Cardiac septum (tissue), 1 donor: ENCODE measurements around the gene COBL. TPM values are rescaled to one million over a fixed set of nuclear protein-coding genes. Genes with fewer than 3 reads are reported as not detected.
"Not testable (repeated sequence)": the region's sequence is repeated elsewhere in the genome, so short reads cannot be mapped to it uniquely, and the experiment has no call there.

ENCODE experiments used
- DNase-seq: peaks from one replicate; pipeline ENCODE4 v3.0.0-alpha.2; 2020; ENCODE audit warnings: low spot score
- intact Hi-C: fragments of 100-400 bp; cut with DNase I; formaldehyde crosslinking; loops from one replicate; pipeline ENCODE4 v1.14.0; 2022
- total RNA-seq: library from RNA; stranded (reverse); fragmentation: NEBNext Ultra II Directional; extraction: Animal tissue kit (Norgen Biotek cat#: 25700); gene quantifications from one replicate; pipeline ENCODE4 v1.2.1, GENCODE V29; 2021
- donor health status: DM: no; HTN: no; CAD: no.

COBL gene
- total RNA-seq, 1 donor from 2014 or later: 109 TPM

DNA sequence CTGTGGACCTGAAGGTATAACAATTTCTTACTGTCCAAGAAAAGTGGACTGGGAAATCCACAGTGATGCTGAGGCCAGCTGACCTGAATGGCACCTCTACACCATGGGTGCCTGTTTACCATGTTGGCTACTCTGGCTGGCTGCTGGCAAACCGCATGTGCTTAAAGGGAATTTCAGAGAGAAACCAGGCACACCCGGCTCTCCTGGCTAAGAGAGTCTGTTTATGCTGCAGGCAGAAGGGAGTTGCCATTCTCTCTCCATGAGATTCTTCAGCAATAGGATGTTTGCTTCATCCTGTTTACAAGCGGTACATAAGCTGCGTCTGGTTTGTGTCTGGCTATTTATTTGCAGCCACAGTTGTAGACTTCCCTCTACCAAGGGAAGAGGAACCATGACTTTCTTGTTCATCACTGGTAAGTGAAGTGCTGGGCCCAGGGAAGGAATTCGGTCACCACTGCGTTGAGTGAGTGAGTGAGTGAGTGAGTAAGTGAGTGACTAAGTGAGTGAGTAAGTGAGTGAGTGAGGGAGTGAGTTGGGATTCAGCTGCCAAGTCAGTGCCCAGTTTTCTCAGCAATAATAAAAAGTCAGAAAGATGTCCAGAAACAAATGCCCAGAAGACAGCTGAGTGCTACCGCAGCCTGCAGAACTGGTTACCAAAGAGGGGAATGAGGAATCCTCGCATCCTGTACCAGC lies 90.4 kb downstream of the COBL start:
- DNase-seq: no peak
- intact Hi-C loops: no loop called here

DNA sequence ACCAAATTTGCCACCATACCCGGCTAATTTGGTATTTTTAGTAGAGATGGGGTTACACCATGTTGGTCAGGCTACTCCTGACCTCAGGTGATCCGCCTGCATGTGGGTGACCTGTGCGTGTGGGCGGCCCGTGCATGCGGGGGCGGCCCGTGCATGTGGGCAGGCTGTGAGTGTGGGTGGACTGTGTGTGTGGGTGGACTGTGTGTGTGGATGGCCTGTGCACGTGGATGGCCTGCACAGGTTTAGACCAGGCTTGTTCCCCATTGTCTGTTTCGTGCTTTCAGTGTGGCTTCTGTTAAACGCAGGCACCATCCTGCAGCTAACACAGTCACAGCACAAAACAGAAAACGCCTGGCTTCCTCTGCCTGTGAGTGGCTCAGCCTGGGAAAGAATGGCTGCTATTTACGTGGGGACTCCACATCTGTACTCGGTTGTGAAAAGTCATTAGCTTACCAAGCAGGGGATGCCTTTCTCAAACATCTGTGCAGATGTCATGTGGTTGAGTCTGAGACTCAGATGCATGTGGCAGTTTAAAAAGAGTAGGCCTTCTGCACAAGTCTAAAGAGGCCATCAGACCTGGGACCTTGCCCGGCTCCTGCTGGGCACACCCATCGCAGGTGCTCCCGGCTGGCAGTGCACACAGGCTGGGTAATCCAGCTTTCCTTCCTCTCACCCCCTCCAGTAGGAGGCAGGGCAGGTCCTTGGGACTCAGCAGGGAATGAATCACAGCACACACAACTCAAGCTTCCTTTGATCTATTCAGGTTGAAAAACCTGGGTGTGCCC lies 91.6 kb downstream of the COBL start:
- intact Hi-C loops: no loop called here
- no peak for DNase-seq

DNA sequence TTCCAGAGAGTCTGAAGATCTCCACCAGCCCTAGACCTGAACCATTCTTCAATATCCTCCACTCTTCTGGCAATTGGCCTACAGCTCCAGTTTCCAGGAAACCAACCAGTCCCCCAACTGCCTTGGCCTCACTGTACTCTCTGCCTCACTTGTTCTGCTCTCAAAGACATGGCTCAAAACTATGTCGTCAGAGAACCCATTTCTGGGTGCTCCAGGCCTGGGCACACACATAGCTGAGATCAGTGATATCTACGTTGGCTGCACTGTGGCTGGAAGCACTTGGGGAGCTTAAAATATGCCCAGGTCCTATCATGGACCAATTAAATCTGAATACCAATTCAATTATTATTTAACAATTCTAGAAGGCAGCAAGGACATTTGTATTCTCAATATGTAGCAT lies 93.1 kb downstream of the COBL start:
- intact Hi-C loops: no loop called here
- no peak for DNase-seq

DNA sequence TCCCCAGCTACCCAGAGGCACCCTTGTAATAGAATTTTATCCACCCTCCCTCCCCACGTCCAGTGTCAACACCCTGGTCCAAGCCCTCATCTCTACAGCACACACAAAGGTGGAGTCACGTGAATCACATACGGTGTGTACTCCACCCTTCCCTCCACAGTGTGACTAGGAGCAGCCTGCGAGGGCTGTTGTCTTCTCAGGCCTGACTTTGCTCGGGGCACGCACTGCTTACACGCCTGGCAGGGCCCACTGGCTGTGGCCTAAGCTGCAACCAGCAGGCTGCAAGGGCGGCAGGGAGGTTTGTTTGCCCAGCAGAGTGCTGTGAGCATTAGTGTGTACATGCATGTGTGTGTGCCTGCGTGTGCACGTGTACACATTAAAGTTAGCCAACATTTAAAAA lies 93.7 kb downstream of the COBL start:
- no peak for DNase-seq

DNA sequence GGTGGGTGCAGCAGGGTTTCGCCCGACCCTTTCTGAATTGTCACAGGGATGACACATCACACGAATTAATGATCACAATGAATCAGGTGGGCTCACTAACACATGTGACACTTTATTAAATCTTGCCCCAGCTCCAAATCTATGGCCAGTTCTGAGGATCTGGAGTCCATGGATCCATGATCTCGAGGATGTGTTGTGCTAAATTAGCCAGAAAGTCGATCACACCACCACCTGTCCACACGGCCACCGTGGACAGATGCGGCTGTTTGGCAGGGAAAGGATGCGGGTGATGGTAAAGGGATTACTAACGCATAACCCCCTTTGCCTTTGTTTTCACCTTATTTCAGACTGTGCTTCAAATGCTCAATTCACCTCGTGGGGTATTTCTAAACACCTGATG lies 96.4 kb downstream of the COBL start:
- no peak for DNase-seq
- intact Hi-C loops: no loop called here

More for the DNA sequence above, 93.7 kb downstream of the COBL start:
- intact Hi-C loops: no loop called here

DNA sequence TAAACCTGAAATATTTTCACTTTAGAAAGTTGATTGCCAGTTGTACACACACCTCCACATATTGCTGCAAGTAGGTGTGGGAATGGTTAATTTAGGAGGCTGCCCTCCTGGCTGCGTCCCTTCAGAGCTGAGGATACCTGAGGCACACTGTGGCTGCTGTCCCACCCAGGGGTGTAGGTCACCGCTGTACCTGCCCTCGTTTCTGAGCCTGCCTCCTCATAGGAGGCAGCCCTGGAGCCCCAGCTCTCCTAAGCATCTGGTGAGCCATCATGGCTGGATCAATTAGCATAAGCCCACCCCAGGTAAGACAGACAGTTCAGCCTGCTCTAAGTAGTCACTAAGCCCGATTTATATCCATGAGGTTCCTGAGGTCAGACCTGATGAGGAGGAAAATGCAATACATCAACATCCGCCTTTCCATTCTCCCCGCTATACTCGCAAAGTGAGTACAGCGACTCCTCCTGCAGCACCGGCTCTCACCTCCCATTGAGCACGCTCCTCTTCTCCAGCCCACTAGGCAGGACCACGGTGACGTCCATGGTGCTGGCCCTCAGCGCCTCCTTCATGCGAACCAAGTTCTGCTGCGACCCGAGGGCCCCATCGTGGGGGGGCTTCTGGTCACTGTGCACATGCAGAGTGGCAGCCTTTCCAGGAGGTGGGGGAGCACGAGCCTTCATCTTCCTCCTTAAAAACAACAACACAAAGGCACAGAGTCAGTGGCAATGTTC lies 97.2 kb downstream of the COBL start:
- intact Hi-C loops: no loop called here
- DNase-seq: no peak

DNA sequence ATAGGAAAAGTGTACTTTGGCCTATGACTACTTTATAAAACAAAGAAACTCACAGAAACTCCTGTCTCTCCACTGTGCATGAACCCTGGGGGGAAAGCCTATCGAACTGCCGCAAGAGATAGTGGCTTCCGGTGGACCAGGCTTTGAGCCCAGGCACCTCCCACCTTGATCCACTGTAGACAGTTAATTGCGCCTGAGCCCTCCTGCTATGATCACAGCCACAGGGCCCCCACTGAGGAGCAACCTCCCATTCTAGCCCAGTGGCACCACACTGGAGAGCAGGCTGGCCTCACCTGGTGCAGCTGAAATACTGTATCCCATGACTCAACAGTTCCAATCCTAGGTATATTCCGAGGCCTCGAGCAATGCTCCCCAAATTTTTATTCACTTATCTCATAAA lies 98.8 kb downstream of the COBL start:
- intact Hi-C loops: no loop called here
- DNase-seq: no peak

DNA sequence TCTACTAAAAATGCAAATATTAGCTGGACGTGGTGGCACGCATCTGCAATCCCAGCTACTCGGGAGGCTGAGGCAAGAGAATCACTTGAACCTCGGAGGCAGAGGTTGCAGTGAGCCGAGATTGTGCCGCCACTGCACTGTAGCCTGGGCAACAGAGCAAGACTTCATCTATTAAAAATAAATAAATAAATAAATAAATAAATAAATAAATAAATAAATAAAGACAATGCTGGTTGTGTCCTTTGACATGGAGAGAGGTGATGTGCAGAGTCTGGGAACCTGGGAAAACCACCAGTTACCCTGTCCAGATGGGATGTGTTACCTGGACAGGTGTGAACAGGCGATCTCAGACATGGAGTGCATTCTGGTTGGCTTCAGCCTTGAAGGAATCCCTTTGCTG lies 102.5 kb downstream of the COBL start:
- intact Hi-C loops: no loop called here
- DNase-seq: no peak

DNA sequence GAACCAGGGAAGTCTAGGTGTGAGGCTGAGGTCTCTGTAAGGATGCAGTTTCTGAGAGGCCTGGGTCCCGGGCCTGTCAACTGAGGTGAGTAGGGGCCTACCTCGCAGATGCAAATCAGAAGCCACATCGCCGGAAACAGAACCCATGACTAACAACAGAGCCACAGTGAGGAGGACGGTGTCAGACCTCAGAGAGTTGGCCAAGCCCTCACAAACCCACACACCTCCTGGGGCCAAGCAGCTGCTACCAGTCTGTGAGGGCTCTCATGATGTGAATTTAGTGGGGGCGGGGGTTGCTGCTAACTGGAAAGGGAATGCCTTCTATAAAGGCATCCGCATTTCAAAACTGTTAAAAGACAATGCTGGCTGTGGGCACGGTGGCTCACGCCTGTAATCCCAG lies 103.0 kb downstream of the COBL start:
- intact Hi-C loops: no loop called here
- DNase-seq: no peak

DNA sequence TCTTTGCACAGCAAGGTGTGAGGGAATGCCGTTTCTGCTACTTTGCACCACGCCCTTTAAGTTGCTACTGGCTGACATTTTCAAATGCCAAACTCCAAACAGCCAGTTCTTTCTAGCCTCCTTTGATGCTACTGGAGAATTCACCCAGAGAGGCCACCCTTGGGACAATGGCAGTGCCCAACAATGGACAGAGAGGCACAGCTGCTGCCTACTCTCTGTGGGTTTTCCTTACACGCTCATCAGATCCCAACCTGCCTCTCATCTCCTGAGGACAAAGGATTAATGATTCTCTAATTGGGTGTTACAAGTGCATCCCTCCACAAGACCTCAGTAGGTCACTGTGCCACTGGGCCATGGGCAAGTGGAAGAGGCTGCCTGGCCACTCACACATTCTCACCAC lies 105.8 kb downstream of the COBL start:
- no peak for DNase-seq
- intact Hi-C loops: no loop called here

DNA sequence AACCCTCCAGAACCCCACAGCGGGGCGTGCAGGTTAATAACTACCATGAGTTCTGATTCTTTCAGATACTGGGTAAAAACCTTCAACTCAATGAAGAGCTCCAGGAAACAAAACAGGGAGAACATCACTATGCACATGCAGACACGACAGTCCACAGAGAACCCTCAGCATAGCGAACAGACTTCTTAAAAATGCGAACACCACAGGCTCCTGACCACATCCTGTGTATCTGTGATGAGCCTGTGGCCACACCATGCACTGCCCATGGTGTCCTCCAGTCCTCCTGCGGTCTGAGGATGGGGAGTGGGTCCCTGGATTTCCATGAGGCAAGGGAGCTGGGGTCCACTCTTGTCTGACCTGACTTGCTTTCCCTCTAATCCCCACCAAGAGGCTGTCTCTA lies 107.2 kb downstream of the COBL start:
- intact Hi-C loops: no loop called here
- no peak for DNase-seq

DNA sequence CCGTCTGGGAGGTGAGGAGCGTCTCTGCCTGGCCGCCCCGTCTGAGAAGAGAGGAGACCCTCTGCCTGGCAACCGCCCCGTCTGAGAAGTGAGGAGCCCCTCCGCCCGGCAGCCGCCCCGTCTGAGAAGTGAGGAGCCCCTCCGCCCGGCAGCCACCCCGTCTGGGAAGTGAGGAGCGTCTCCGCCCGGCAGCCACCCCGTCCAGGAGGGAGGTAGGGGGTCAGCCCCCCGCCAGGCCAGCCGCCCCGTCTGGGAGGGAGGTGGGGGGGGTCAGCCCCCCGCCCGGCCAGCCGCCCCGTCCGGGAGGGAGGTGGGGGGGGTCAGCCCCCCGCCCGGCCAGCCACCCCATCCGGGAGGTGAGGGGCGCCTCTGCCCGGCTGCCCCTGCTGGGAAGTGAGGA lies 108.5 kb downstream of the COBL start:
- intact Hi-C loops: not testable (repeated sequence)

DNA sequence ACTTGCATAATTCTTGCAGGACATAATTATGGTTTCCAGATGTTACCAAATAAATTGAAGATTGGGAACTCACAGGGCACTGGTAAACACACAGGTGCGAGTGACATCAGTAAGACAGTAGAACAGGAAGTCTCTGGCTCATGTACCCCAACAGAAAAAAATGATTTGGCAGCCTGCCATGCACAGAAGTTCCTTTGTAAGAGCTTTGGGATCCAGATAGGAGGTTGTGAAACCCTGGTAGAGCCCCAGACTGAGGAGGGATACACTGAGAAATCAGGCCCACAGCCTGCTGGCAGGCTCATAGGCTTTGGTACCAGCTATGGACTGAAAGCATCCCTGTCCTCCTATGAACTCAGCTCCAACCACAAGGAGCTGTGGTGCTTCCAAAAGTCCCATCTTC lies 118.0 kb downstream of the COBL start:
- intact Hi-C loops: no loop called here
- DNase-seq: no peak

More for the DNA sequence above, 108.5 kb downstream of the COBL start:
- not testable (repeated sequence) for DNase-seq

DNA sequence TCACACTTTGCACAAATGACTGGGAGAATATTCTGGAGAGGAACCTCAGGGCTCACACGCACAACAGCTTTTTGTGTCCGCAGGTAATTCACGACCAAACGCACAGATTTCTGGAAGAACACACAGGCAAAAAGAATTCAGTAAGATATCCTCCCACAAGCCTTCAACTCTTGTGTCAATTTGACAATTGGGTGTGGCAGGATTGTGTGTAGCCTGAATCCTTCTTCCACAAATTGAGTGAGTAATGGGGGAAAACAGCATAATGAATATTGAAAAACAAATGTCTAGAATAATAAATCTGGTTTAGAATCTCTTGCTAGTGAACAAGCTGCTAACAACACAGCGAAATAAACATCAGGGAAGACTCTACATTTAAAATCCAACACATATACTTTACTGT lies 125.6 kb downstream of the COBL start:
- DNase-seq: no peak
- intact Hi-C loops: no loop called here

DNA sequence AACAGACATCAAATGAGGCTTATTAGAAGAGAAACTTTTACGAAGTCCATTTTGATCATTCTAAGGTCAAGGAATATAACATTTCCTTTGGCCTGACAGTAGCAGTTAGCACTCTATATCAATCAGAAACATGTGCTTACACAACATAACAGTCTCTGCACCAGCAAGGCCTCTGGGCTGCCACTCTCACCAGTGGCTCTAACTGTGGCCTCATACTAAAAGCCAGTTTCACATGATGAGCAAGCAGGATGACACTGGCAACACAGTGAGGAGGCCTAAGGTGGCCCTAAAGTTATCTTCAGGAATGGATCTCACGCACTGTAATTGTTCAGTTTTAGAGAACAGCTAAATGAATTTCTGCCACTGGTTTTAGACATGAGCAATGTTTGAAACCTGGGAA lies 126.8 kb downstream of the COBL start:
- intact Hi-C loops: loop anchor here (5.0 kb wide), 3 partner anchors 58 to 168 kb away; no protein-coding TSS in a partner anchor
- no peak for DNase-seq

DNA sequence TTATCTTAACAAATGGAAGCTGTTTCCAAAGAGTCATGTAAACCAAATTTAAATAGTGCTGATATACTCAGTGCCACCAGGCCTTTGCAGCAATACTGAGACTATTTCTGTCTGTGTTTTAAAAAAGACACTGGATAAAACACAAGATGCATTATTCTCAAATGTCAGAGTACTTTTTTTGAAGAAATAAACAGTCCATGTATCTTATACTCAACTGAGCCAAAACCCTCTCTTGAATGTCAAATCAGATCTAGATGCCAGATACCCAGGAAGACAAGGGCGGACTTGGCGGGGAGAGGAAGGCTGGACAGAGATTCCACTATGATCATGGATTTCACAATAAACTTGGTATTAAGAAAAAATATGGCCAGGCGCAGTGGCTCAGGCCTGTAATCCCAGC lies 127.6 kb downstream of the COBL start:
- DNase-seq: no peak
- intact Hi-C loops: loop anchor here (5.0 kb wide), 3 partner anchors 58 to 168 kb away; no protein-coding TSS in a partner anchor

DNA sequence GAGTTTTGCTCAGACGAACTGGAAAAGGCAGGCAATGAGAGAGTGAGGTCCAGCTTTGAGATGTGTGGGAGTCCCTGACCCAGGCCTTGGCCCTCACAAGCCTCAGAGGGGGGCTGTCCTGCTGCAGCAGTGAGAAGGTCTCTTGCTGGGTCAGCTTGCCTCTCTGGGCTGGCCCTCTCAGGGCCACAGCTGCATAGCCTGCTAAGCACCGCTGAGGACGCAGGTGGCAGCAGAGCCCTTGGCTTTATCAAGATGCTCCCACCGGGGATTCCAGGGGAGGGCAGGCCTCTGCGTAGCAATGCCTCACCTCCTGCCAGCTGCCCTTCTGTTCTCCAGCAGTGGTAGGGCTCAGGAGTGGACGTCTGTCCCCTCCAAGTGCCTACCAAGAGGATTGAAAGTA lies 128.7 kb downstream of the COBL start:
- intact Hi-C loops: loop anchor here (5.0 kb wide), 3 partner anchors 59 to 169 kb away; no protein-coding TSS in a partner anchor
- DNase-seq: no peak

DNA sequence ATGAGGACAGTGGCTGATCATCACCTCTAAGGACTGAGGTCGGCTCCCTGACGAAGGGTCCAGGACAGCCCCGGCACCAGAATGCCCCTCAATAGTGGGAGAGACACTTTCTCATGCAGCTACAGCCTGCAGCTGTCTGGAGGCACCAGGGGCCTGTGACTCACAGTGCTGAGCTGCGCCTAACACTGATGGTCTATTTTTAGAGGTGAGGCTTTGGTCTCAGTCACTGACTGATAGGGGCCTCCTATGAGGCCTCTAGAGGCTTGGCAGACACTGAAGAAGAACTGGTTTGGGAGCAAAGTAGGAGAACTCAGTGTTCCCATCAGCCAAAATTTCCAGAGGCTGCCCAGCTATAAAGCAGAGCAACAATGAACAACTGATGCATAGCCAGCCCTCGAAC lies 130.1 kb downstream of the COBL start:
- DNase-seq: no peak
- intact Hi-C loops: loop anchor here (5.0 kb wide), 3 partner anchors 61 to 171 kb away; no protein-coding TSS in a partner anchor

DNA sequence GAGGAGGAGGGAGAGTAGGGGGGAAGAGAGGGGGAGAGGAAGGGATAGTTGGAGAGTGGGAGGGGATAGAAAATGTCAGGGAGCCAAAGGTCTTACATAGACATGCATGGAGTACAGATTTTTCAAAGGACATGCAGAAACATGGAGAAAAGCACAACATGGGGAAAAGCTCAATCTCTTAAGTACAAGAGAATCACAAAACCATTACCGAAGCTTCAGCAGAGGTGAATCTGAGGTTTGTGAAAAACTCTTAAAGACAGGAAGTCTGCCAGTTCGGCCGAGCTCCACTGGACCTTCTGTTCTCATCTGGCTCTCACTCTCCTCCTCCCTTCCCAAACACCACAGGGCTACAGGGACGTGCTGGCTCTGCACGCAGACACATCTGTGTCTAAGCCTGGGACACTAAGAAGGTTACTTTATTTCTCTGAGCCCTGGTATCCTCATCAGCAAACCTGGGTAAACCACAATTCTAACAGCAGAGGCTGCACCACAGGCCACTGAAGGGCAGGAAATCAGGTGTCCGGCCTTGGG lies 133.9 kb downstream of the COBL start:
- intact Hi-C loops: no loop called here
- no peak for DNase-seq

DNA sequence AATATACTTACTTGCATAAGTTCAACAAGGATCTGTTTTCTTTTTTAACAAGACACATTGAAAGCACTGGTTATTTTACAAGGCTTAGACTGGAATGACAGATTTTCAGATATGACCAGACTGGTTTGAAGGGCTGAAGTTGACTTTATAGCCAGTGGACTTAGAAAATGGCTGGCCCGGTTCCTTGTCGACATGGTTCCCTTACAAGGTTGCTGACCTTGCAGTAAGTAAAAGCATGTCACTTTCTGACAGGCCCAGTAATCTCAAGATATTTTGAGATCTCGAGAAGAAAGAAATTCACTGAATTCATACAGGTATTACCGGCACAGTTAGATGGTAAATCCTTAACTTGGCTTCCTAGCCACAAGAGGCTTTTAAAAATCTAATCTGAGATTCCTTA lies 136.5 kb downstream of the COBL start:
- DNase-seq: no peak
- intact Hi-C loops: no loop called here
